HepG2 (cell line): Measurements from ENCODE around the gene POLR2B. TPM values are rescaled to one million over a fixed set of nuclear protein-coding genes. Genes with fewer than 3 reads are reported as not detected.

ENCODE experiments used
- ATAC-seq: fragments of 200-7000 bp; cut with Tn5 transposase; 3 replicates; pipeline ENCODE4 v1.9.1; 2020; ENCODE audit warnings: mild to moderate bottlenecking, moderate library complexity
- BruUV-seq: library from RNA; stranded (reverse); fragments of 400-500 nt; replicated peaks from 2 replicates; lab custom pipeline; 2021; lab: Mats Ljungman, UMichigan
- CTCF ChIA-PET: fragments of 300-600 bp; formaldehyde crosslinking; extraction: SDS; loops from one replicate; lab custom pipeline; 2021; ENCODE audit warnings: low total read pairs, inconsistent platforms, low intra/inter-chr PET ratio; lab: Yijun Ruan, JAX
- POLR2A ChIA-PET: fragments of 350-600 bp; sonication (Branson Sonifier 250); formaldehyde crosslinking; loops from one replicate; lab custom pipeline; 2020; ENCODE audit warnings: antibody characterized with exemption, inconsistent platforms; lab: Yijun Ruan, JAX
- DNase-seq: peaks from one replicate; pipeline ENCODE4 v3.0.0-alpha.2; 2015; ENCODE audit warnings: low spot score
- FAIRE-seq: peaks from 3 replicates; lab custom pipeline; 2011; peaks lifted over from hg19 to GRCh38; lab: Jason Lieb, UNC
- H2AFZ ChIP-seq: one replicate; pipeline ENCODE4 v1.6.1; 2011; ENCODE audit warnings: low read length, inconsistent platforms
- H3K27ac ChIP-seq: fragments of 300-600 bp; 3 replicates; pipeline ENCODE4 v1.8.0; 2011; ENCODE audit warnings: mixed run types, mild to moderate bottlenecking, mixed read lengths, low read length, inconsistent platforms; ENCODE audit not compliant: insufficient read depth; ENCODE audit errors: extremely low read length
- H3K27me3 ChIP-seq, 2 experiments: fragments of 200-600 bp in 1 of 2; 2 replicates in 1 of 2; 3 replicates in 1 of 2; pipeline versions ENCODE4 v1.6.0 to v1.8.0; 2011; ENCODE audit warnings: low read length in 2 of 2, mild to moderate bottlenecking in 2 of 2, moderate library complexity in 2 of 2, inconsistent platforms in 1 of 2; ENCODE audit not compliant: insufficient read depth in 2 of 2, control insufficient read depth in 1 of 2
- H3K36me3 ChIP-seq, 2 experiments: fragments of 200-600 bp in 1 of 2; replicated peaks in 1 of 2; 2 replicates in 1 of 2; 3 replicates in 1 of 2; pipeline versions ENCODE4 v1.5.1 to v1.8.0; 2011; ENCODE audit warnings: low read length in 2 of 2, inconsistent platforms in 1 of 2; ENCODE audit not compliant: insufficient read depth in 2 of 2, control insufficient read depth in 1 of 2
- H3K4me1 ChIP-seq: 2 replicates; pipeline ENCODE4 v1.5.1; 2012; ENCODE audit warnings: low read length, inconsistent platforms; ENCODE audit not compliant: insufficient read depth
- H3K4me2 ChIP-seq: 2 replicates; pipeline ENCODE4 v1.6.0; 2011; ENCODE audit warnings: low read depth, low read length, inconsistent platforms
- H3K4me3 ChIP-seq, 3 experiments: fragments of 200-600 bp in 1 of 3; sonication (generic), shearing (Covaris generic) in 1 of 3; replicated peaks in 1 of 3; 2 replicates each; pipeline ENCODE4 v1.5.1; 2011 to 2016; ENCODE audit warnings: low read length in 3 of 3, inconsistent platforms in 2 of 3, low read depth in 2 of 3, mild to moderate bottlenecking in 2 of 3, control low read depth in 1 of 3, mixed read lengths in 1 of 3; ENCODE audit not compliant: insufficient read depth in 1 of 3
- H3K79me2 ChIP-seq: one replicate; pipeline ENCODE4 v1.6.1; 2011; ENCODE audit warnings: low read length, inconsistent platforms; ENCODE audit not compliant: insufficient read depth
- H3K9ac ChIP-seq: 2 replicates; pipeline ENCODE4 v1.6.0; 2011; ENCODE audit warnings: mild to moderate bottlenecking, low read depth, low read length, inconsistent platforms; ENCODE audit not compliant: insufficient read depth
- H3K9me3 ChIP-seq: 2 replicates; pipeline ENCODE4 v1.5.1; 2012; ENCODE audit warnings: mild to moderate bottlenecking, low read length
- H4K20me1 ChIP-seq: 2 replicates; pipeline ENCODE4 v1.6.0; 2011; ENCODE audit warnings: inconsistent platforms, mild to moderate bottlenecking, low read length, moderate library complexity; ENCODE audit not compliant: insufficient read depth
- ISX ChIP-seq: sonication (generic); formaldehyde crosslinking; conservative IDR thresholded peaks from 2 replicates; pipeline ENCODE4 v1.5.0; 2020; ENCODE audit warnings: missing genetic modification reagents
- MTF1 ChIP-seq: sonication (generic); formaldehyde crosslinking; IDR thresholded peaks from 2 replicates; pipeline ENCODE4 v1.5.0; 2020; ENCODE audit warnings: missing genetic modification reagents
- SNAPC5 ChIP-seq: sonication (generic); formaldehyde crosslinking; IDR thresholded peaks from 2 replicates; pipeline ENCODE4 v1.8.1; 2023; ENCODE audit warnings: mild to moderate bottlenecking, missing genetic modification reagents, borderline replicate concordance
- ZNF576 ChIP-seq: sonication (generic); formaldehyde crosslinking; IDR thresholded peaks from 2 replicates; pipeline ENCODE4 v1.4.0; 2020; ENCODE audit warnings: mild to moderate bottlenecking, missing genetic modification reagents
- ZNF776 ChIP-seq: sonication (generic); formaldehyde crosslinking; IDR thresholded peaks from 2 replicates; pipeline ENCODE4 v1.4.0; 2020; ENCODE audit warnings: mild to moderate bottlenecking, missing genetic modification reagents
- WGBS: methylation state at CpG from one replicate; pipeline ENCODE4 v1.1.6; 2017; ENCODE audit warnings: low lambda C conversion rate; 5-methylcytosine and 5-hydroxymethylcytosine counted together
- in situ Hi-C: cut with HindIII; loops from 2 replicates; pipeline ENCODE4 v1.10.0; 2017; ENCODE audit warnings: low pct_unique_long_range_greater_than_20kb; ENCODE audit not compliant: extremely low pct_ligation_motif_present
- intact Hi-C: fragments of 100-400 bp; cut with micrococcal nuclease; formaldehyde crosslinking; loops from one replicate; pipeline ENCODE4 v1.10.0; 2022; ENCODE audit not compliant: unreplicated experiment
- polyA plus RNA-seq, 8 experiments: library from polyadenylated mRNA; depleted of rRNA in 3 of 8; stranded (reverse) in 7 of 8; unstranded in 1 of 8; fragments of >200 nt; fragmentation: Illumina TruSeq in 4 of 8; extraction: Trizol in 4 of 8; gene quantifications; 2 replicates each; pipeline versions ENCODE4 v1.2.1 to v1.2.3, GENCODE V29; 2011 to 2016; ENCODE audit warnings: low read depth in 4 of 8, missing spikeins in 1 of 8, mixed read lengths in 1 of 8; ENCODE audit not compliant: insufficient read depth in 1 of 8
- total RNA-seq, 5 experiments: library from RNA; depleted of rRNA; stranded (reverse); fragments of >200 nt; fragmentation: Illumina TruSeq; extraction: Trizol; gene quantifications; 2 replicates each; pipeline ENCODE4 v1.2.3, GENCODE V29; 2016; ENCODE audit warnings: low read depth in 1 of 5
- TF ChIP-seq, protein P1 (sequence below): sonication (generic); formaldehyde crosslinking; IDR thresholded peaks from 2 replicates; pipeline ENCODE4 v1.5.1; 2020; ENCODE audit warnings: missing genetic modification reagents, mild to moderate bottlenecking, borderline replicate concordance

The POLR2B gene
- total and polyA plus RNA-seq, 2 of the 13 experiments (the other 11 are each of a cell fraction or from before 2014, with no cell fraction given) = 70.6 to 116 TPM

DNA sequence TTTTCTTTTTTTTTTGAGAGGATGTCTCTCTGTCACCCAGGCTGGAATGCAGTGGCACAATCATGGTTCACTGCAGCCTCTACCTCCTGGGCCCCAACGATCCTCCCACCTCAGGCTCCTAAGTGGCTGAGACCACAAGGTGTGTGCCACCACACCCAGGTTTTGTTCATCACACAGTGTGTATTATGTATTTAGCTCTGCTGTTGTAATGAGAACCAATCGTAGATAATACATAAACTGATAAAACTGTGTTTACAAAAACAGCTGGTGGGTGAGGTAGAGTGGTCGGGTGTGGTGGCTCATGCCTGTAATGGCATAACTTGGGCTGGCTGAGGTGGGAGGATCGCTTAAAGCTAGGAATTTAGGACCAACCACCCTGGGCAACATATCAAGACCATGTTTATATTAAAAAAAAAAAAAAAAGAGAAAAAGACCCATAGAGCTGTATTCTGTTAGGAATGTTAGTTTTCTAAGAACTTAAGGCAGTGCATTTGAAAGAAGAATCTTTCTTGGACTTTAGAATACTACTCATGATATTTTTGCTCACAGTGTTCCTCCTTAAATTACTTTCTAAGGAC lies 34.9 kb downstream of the POLR2B start:
- FAIRE-seq (no peak), DNase-seq (no peak), ATAC-seq (no peak)
- Histone ChIP-seq H3K79me2 (no peaks in the 10 kb centered on the region), H3K9ac (no peak overlapping the region), H4K20me1 (no peaks in the 10 kb centered on the region), H3K4me2 (no peak overlapping the region), H2AFZ (no peak overlapping the region), H3K27ac (no peak overlapping the region), H3K9me3 (no peaks in the 10 kb centered on the region), H3K4me3 (no peak overlapping the region), H3K27me3 (no peaks in the 10 kb centered on the region), H3K36me3 (peaks cover 10 to 62% of the 10 kb centered on the region in 2 experiments; a peak in 4 of 5 replicates), H3K4me1 (no peaks in the 10 kb centered on the region)
- TF ChIP-seq ISX = no peak
- no peak for TF ChIP-seq MTF1 (CRISPR knock-in tag)
- TF ChIP-seq ZNF776 (CRISPR knock-in tag) = no peak
- TF ChIP-seq, protein P1, sequence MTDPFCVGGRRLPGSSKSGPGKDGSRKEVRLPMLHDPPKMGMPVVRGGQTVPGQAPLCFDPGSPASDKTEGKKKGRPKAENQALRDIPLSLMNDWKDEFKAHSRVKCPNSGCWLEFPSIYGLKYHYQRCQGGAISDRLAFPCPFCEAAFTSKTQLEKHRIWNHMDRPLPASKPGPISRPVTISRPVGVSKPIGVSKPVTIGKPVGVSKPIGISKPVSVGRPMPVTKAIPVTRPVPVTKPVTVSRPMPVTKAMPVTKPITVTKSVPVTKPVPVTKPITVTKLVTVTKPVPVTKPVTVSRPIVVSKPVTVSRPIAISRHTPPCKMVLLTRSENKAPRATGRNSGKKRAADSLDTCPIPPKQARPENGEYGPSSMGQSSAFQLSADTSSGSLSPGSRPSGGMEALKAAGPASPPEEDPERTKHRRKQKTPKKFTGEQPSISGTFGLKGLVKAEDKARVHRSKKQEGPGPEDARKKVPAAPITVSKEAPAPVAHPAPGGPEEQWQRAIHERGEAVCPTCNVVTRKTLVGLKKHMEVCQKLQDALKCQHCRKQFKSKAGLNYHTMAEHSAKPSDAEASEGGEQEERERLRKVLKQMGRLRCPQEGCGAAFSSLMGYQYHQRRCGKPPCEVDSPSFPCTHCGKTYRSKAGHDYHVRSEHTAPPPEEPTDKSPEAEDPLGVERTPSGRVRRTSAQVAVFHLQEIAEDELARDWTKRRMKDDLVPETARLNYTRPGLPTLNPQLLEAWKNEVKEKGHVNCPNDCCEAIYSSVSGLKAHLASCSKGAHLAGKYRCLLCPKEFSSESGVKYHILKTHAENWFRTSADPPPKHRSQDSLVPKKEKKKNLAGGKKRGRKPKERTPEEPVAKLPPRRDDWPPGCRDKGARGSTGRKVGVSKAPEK = no peak
- TF ChIP-seq SNAPC5 = no peak
- TF ChIP-seq ZNF576 = no peak
- 99% methylated on average over 4 of the region's 4 CpGs for WGBS
- ChIA-PET POLR2A (no interaction called here), CTCF (no interaction called here)
- in situ Hi-C loops = no loop called here
- BruUV-seq = no TSS peak
- intact Hi-C loops = no loop called here
